HepG2 (cell line): ENCODE data around the gene ZCRB1. TPM values are rescaled to one million over a fixed set of nuclear protein-coding genes. Genes with fewer than 3 reads are reported as not detected.
A peak's percentile ranks its signal among the peaks of the same experiment; 100 is the strongest.

Experiments used
- ATAC-seq: fragments of 200-7000 bp; cut with Tn5 transposase; 3 replicates; pipeline ENCODE4 v1.9.1; 2020; ENCODE audit warnings: mild to moderate bottlenecking, moderate library complexity
- BruUV-seq: library from RNA; stranded (reverse); fragments of 400-500 nt; replicated peaks from 2 replicates; lab custom pipeline; 2021; lab: Mats Ljungman, UMichigan
- CTCF ChIA-PET: fragments of 300-600 bp; formaldehyde crosslinking; extraction: SDS; loops from one replicate; lab custom pipeline; 2021; ENCODE audit warnings: low total read pairs, inconsistent platforms, low intra/inter-chr PET ratio; lab: Yijun Ruan, JAX
- POLR2A ChIA-PET: fragments of 350-600 bp; sonication (Branson Sonifier 250); formaldehyde crosslinking; loops from one replicate; lab custom pipeline; 2020; ENCODE audit warnings: antibody characterized with exemption, inconsistent platforms; lab: Yijun Ruan, JAX
- DNase-seq: peaks from one replicate; pipeline ENCODE4 v3.0.0-alpha.2; 2015; ENCODE audit warnings: low spot score
- FAIRE-seq: peaks from 3 replicates; lab custom pipeline; 2011; peaks lifted over from hg19 to GRCh38; lab: Jason Lieb, UNC
- H2AFZ ChIP-seq: one replicate; pipeline ENCODE4 v1.6.1; 2011; ENCODE audit warnings: low read length, inconsistent platforms
- H3K27ac ChIP-seq: fragments of 300-600 bp; 3 replicates; pipeline ENCODE4 v1.8.0; 2011; ENCODE audit warnings: mixed run types, mild to moderate bottlenecking, mixed read lengths, low read length, inconsistent platforms; ENCODE audit not compliant: insufficient read depth; ENCODE audit errors: extremely low read length
- H3K27me3 ChIP-seq, 2 experiments: fragments of 200-600 bp in 1 of 2; 2 replicates in 1 of 2; 3 replicates in 1 of 2; pipeline versions ENCODE4 v1.6.0 to v1.8.0; 2011; ENCODE audit warnings: low read length in 2 of 2, mild to moderate bottlenecking in 2 of 2, moderate library complexity in 2 of 2, inconsistent platforms in 1 of 2; ENCODE audit not compliant: insufficient read depth in 2 of 2, control insufficient read depth in 1 of 2
- H3K36me3 ChIP-seq, 2 experiments: fragments of 200-600 bp in 1 of 2; replicated peaks in 1 of 2; 2 replicates in 1 of 2; 3 replicates in 1 of 2; pipeline versions ENCODE4 v1.5.1 to v1.8.0; 2011; ENCODE audit warnings: low read length in 2 of 2, inconsistent platforms in 1 of 2; ENCODE audit not compliant: insufficient read depth in 2 of 2, control insufficient read depth in 1 of 2
- H3K4me1 ChIP-seq: 2 replicates; pipeline ENCODE4 v1.5.1; 2012; ENCODE audit warnings: low read length, inconsistent platforms; ENCODE audit not compliant: insufficient read depth
- H3K4me2 ChIP-seq: 2 replicates; pipeline ENCODE4 v1.6.0; 2011; ENCODE audit warnings: low read depth, low read length, inconsistent platforms
- H3K4me3 ChIP-seq, 3 experiments: fragments of 200-600 bp in 1 of 3; sonication (generic), shearing (Covaris generic) in 1 of 3; replicated peaks in 1 of 3; 2 replicates each; pipeline ENCODE4 v1.5.1; 2011 to 2016; ENCODE audit warnings: low read length in 3 of 3, inconsistent platforms in 2 of 3, low read depth in 2 of 3, mild to moderate bottlenecking in 2 of 3, control low read depth in 1 of 3, mixed read lengths in 1 of 3; ENCODE audit not compliant: insufficient read depth in 1 of 3
- H3K79me2 ChIP-seq: one replicate; pipeline ENCODE4 v1.6.1; 2011; ENCODE audit warnings: low read length, inconsistent platforms; ENCODE audit not compliant: insufficient read depth
- H3K9ac ChIP-seq: 2 replicates; pipeline ENCODE4 v1.6.0; 2011; ENCODE audit warnings: mild to moderate bottlenecking, low read depth, low read length, inconsistent platforms; ENCODE audit not compliant: insufficient read depth
- H3K9me3 ChIP-seq: 2 replicates; pipeline ENCODE4 v1.5.1; 2012; ENCODE audit warnings: mild to moderate bottlenecking, low read length
- H4K20me1 ChIP-seq: 2 replicates; pipeline ENCODE4 v1.6.0; 2011; ENCODE audit warnings: inconsistent platforms, mild to moderate bottlenecking, low read length, moderate library complexity; ENCODE audit not compliant: insufficient read depth
- CEBPB ChIP-seq: IDR thresholded peaks from 2 replicates; pipeline ENCODE4 v1.6.1; 2011; ENCODE audit warnings: low read depth, low read length, improper control_type of control experiment, borderline replicate concordance
- CHD4 ChIP-seq: fragments of 200-600 bp; sonication (generic); IDR thresholded peaks from 2 replicates; pipeline ENCODE4 v1.7.0; 2017; ENCODE audit warnings: mild to moderate bottlenecking, low read length, borderline replicate concordance
- HNF4A ChIP-seq: sonication (generic); formaldehyde crosslinking; IDR thresholded peaks from 2 replicates; pipeline ENCODE4 v1.4.0; 2020; ENCODE audit warnings: missing genetic modification reagents
- RARA ChIP-seq: IDR thresholded peaks from 2 replicates; pipeline ENCODE4 v1.6.1; 2016; ENCODE audit warnings: missing genetic modification reagents, missing compliant biosample characterization
- SKI ChIP-seq: fragments of 450-650 bp; IDR thresholded peaks from one replicate; pipeline ENCODE4 v1.6.1; 2018; ENCODE audit warnings: mild to moderate bottlenecking; ENCODE audit not compliant: partially characterized antibody
- ZBTB25 ChIP-seq: IDR thresholded peaks from 2 replicates; pipeline ENCODE4 v1.6.1; 2018; ENCODE audit warnings: missing genetic modification reagents
- ZNF260 ChIP-seq: sonication (generic); formaldehyde crosslinking; IDR thresholded peaks from 2 replicates; pipeline ENCODE4 v1.4.0; 2020; ENCODE audit warnings: missing genetic modification reagents, low read depth, mild to moderate bottlenecking, borderline replicate concordance
- WGBS: methylation state at CpG from one replicate; pipeline ENCODE4 v1.1.6; 2017; ENCODE audit warnings: low lambda C conversion rate; 5-methylcytosine and 5-hydroxymethylcytosine counted together
- in situ Hi-C: cut with HindIII; loops from 2 replicates; pipeline ENCODE4 v1.10.0; 2017; ENCODE audit warnings: low pct_unique_long_range_greater_than_20kb; ENCODE audit not compliant: extremely low pct_ligation_motif_present
- intact Hi-C: fragments of 100-400 bp; cut with micrococcal nuclease; formaldehyde crosslinking; loops from one replicate; pipeline ENCODE4 v1.10.0; 2022; ENCODE audit not compliant: unreplicated experiment
- polyA plus RNA-seq, 8 experiments: library from polyadenylated mRNA; depleted of rRNA in 3 of 8; stranded (reverse) in 7 of 8; unstranded in 1 of 8; fragments of >200 nt; fragmentation: Illumina TruSeq in 4 of 8; extraction: Trizol in 4 of 8; gene quantifications; 2 replicates each; pipeline versions ENCODE4 v1.2.1 to v1.2.3, GENCODE V29; 2011 to 2016; ENCODE audit warnings: low read depth in 4 of 8, missing spikeins in 1 of 8, mixed read lengths in 1 of 8; ENCODE audit not compliant: insufficient read depth in 1 of 8
- total RNA-seq, 5 experiments: library from RNA; depleted of rRNA; stranded (reverse); fragments of >200 nt; fragmentation: Illumina TruSeq; extraction: Trizol; gene quantifications; 2 replicates each; pipeline ENCODE4 v1.2.3, GENCODE V29; 2016; ENCODE audit warnings: low read depth in 1 of 5

The ZCRB1 gene
- total and polyA plus RNA-seq, 2 of the 13 experiments (the other 11 are each of a cell fraction or from before 2014, with no cell fraction given): 43.5 to 49.8 TPM

- ChIA-PET POLR2A (no interaction called here), CTCF (no interaction called here)
- H3K4me2 ChIP-seq: no peak overlapping the region
- DNase-seq: no peak
- in situ Hi-C loops: no loop called here
- no peak for TF ChIP-seq SKI
- peak; percentile 56; the same call in 1 of the 2 replicates for TF ChIP-seq CEBPB
- no peak for TF ChIP-seq ZNF260 (CRISPR knock-in tag)
- TF ChIP-seq, all 625 proteins: peak for 1
- ATAC-seq (no peak), FAIRE-seq (no peak)
- Histone ChIP-seq H3K36me3 (no peaks in the 10 kb centered on the region), H3K4me3 (no peak overlapping the region), H3K9me3 (no peaks in the 10 kb centered on the region), H4K20me1 (no peaks in the 10 kb centered on the region), H2AFZ (no peak overlapping the region), H3K9ac (no peak overlapping the region), H3K79me2 (no peaks in the 10 kb centered on the region), H3K27ac (no peak overlapping the region), H3K4me1 (peaks cover 16% of the 10 kb centered on the region), H3K27me3 (0 out of 5 replicates have a peak, but pooled peaks cover 0 to 3% of the 10 kb centered on the region in 2 experiments)
- intact Hi-C loops: no loop called here
- BruUV-seq: no TSS peak
Observed at GRCh38 chr12:42283739-42284138, 42.2 kb downstream of the ZCRB1 start.

- ATAC-seq (peak; percentile 85), DNase-seq (peak; percentile 6), FAIRE-seq (no peak)
- ChIA-PET POLR2A (no interaction called here), CTCF (no interaction called here)
- peaks cover 16% of the 10 kb centered on the region for H3K4me1 ChIP-seq
- H3K9me3 ChIP-seq: no peaks in the 10 kb centered on the region
- H3K27ac ChIP-seq: no peak overlapping the region
- TF ChIP-seq ZBTB25 (CRISPR knock-in tag) (no peak), RARA (CRISPR knock-in tag) (peak; percentile 62), CHD4 (no peak), CEBPB (0 out of 2 replicates have a peak, but pooled peaks have one; percentile 11), HNF4A (CRISPR knock-in tag) (peak; percentile 42; the same call in 1 of the 2 replicates)
- no TSS peak for BruUV-seq
- H3K4me3 ChIP-seq: no peak overlapping the region
- H3K4me2 ChIP-seq: peak overlapping the region; percentile 23; the same call in 1 of the 2 replicates
- no peaks in the 10 kb centered on the region for H3K36me3 ChIP-seq
- 0% methylated on average over 2 of the region's 2 CpGs for WGBS
- H3K79me2 ChIP-seq: no peaks in the 10 kb centered on the region
- no peak overlapping the region for H2AFZ ChIP-seq
- no peaks in the 10 kb centered on the region for H3K27me3 ChIP-seq
- H4K20me1 ChIP-seq: no peaks in the 10 kb centered on the region
- in situ Hi-C loops: no loop called here
- H3K9ac ChIP-seq: no peak overlapping the region
- intact Hi-C loops: no loop called here
Observed at GRCh38 chr12:42282294-42282693, 43.6 kb downstream of the ZCRB1 start.
